Stimulated activated effector memory CD8-positive, alpha-beta T cell treated with anti-CD3 and anti-CD28 coated beads, Interleukin-12 subunit alpha, Interleukin-12 subunit beta, amount 100 ng/mL, for 72 hours (primary cell): Measurements from ENCODE around the gene CD40.
A peak's percentile ranks its signal among the peaks of the same experiment; 100 is the strongest.

Experiments used
- ATAC-seq: fragments of 150-1000 bp; cut with Tn5 transposase; 2 replicates; pipeline ENCODE4 v1.10.0; 2021
- DNase-seq, 2 donors: peaks; one replicate each; pipeline ENCODE4 v3.0.0; 2021 to 2022; ENCODE audit warnings: low spot score in 2 of 2
- H3K27ac Mint-ChIP-seq: one replicate; pipeline ENCODE4 v1.8.0; 2022; ENCODE audit warnings: mild to moderate bottlenecking, mixed read lengths
- H3K36me3 Mint-ChIP-seq: one replicate; pipeline ENCODE4 v1.8.0; 2022; ENCODE audit warnings: mild to moderate bottlenecking, mixed read lengths
- H3K4me1 Mint-ChIP-seq: one replicate; pipeline ENCODE4 v1.8.0; 2022; ENCODE audit warnings: mixed read lengths
- H3K4me3 Mint-ChIP-seq: one replicate; pipeline ENCODE4 v1.8.0; 2022; ENCODE audit warnings: mild to moderate bottlenecking, mixed read lengths
- H3K9me3 Mint-ChIP-seq: one replicate; pipeline ENCODE4 v1.8.0; 2022; ENCODE audit warnings: mixed read lengths

Gene CD40

GRCh38 chr20:46144432-46145025 lies 26.4 kb downstream of the CD40 start:
- DNase-seq (no peak), ATAC-seq (no peak)
- Mint-ChIP-seq H3K4me1 (no peaks in the 10 kb centered on the region), H3K4me3 (no peak overlapping the region), H3K9me3 (no peaks in the 10 kb centered on the region), H3K36me3 (no peaks in the 10 kb centered on the region), H3K27ac (no peak overlapping the region)

GRCh38 chr20:46145713-46146112 lies 27.6 kb downstream of the CD40 start:
- no peaks in the 10 kb centered on the region for H3K9me3 Mint-ChIP-seq
- no peak overlapping the region for H3K4me3 Mint-ChIP-seq

DNA sequence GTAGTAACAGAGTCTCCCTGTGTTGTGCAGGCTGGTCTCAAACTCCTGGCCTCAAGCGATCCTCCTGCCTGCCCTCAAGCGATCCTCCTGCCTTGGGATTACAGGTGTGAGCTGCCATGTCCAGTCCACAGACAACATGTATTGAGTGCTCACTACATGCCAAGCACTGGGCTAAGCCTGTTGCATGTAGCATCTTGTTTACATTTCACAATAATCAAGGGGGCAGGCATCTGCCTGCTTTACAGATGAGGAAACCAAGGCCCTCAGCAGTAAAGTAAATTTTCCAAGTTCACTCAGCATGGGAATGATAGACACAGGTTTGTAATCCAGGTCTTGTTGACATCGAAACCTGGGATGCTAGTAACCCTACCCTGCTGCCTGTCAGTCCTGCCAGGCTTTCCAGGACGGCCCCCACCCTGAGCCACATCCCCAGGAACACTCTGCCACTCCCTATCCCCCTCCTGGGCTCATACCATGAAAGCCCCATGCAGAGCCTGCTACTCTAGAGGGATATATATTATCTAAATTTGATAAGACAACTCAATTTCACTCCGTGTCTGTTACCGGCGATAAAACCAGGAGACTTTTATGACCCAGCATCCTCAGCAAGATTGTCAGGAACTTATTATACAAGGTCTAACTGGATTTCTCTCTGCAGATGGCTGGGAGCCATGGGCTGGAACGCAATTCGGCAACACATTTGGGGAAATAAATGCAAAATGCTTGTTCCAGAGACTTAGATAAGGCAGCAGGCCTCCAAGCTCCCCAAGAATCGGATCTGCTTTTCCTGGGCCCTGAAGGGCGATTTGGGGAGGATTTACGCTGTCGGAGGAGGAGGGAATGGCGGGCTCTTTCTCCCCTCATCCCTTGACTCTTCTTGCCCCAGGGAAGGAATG lies 30.4 kb downstream of the CD40 start:
- Mint-ChIP-seq H3K4me3 (no peak overlapping the region), H3K9me3 (no peaks in the 10 kb centered on the region), H3K4me1 (no peaks in the 10 kb centered on the region), H3K27ac (no peak overlapping the region), H3K36me3 (no peaks in the 10 kb centered on the region)
- ATAC-seq: no peak
- no peak for DNase-seq

More at GRCh38 chr20:46145713-46146112, 27.6 kb downstream of the CD40 start:
- Mint-ChIP-seq H3K36me3 (no peaks in the 10 kb centered on the region), H3K27ac (no peak overlapping the region), H3K4me1 (no peaks in the 10 kb centered on the region)
- no peak for ATAC-seq
- no peak for DNase-seq

DNA sequence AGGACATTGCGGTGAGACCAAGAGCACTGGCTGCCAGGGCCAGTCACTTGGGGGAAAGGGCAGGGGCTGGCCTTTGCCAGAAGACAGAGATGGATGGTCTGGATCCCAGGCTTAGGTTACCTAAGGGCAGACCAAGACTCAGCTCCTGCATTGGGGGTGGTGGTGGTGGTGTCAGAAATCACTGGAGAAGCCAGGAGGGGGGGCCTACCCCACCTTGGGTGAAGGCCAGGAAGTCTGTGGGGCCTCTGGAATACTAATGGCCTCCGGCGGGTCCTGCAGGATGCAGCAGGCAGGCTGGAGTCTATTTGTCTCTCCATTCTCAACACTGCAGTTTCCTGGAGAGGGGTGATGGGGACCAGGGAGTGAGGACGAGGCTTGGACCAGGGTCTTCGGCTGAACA lies 32.8 kb downstream of the CD40 start:
- no peaks in the 10 kb centered on the region for H3K4me1 Mint-ChIP-seq
- ATAC-seq: no peak
- no peaks in the 10 kb centered on the region for H3K9me3 Mint-ChIP-seq
- H3K36me3 Mint-ChIP-seq: no peaks in the 10 kb centered on the region
- H3K27ac Mint-ChIP-seq: no peak overlapping the region
- DNase-seq: no peak
- no peak overlapping the region for H3K4me3 Mint-ChIP-seq

- peak; percentile 24 for ATAC-seq
- H3K9me3 Mint-ChIP-seq: no peaks in the 10 kb centered on the region
- H3K27ac Mint-ChIP-seq: no peak overlapping the region
- no peak for DNase-seq
- H3K36me3 Mint-ChIP-seq: no peaks in the 10 kb centered on the region
- H3K4me3 Mint-ChIP-seq: no peak overlapping the region
- H3K4me1 Mint-ChIP-seq: no peaks in the 10 kb centered on the region
These were observed 33.8 kb downstream of the CD40 start for GRCh38 chr20:46151936-46152335.

GRCh38 chr20:46152824-46153586 lies 34.9 kb downstream of the CD40 start:
- Mint-ChIP-seq H3K4me3 (no peak overlapping the region), H3K9me3 (no peaks in the 10 kb centered on the region), H3K4me1 (no peaks in the 10 kb centered on the region), H3K36me3 (no peaks in the 10 kb centered on the region), H3K27ac (no peak overlapping the region)
- ATAC-seq (no peak), DNase-seq (no peak)

DNA sequence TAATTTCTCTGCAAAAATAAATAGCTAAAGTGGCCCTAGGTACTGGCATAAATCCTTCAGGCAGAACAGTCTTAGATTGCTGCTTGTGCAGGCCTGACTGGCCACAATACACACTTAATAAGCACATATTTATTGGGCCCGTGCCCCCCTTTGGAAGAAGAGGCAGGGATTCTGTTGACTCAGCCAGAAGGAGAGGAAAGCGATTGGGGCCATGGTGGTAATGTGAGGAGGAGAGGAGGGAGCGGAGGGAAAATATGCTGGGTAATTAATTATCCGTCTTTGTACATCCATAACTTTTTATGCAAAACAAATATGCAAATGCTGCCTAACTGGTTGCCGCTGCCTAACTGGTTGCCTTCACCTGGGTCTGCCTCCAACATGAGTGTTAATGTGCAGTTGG lies 36.2 kb downstream of the CD40 start:
- ATAC-seq (no peak), DNase-seq (no peak)
- no peak overlapping the region for H3K27ac Mint-ChIP-seq
- no peak overlapping the region for H3K4me3 Mint-ChIP-seq
- no peaks in the 10 kb centered on the region for H3K36me3 Mint-ChIP-seq
- no peaks in the 10 kb centered on the region for H3K4me1 Mint-ChIP-seq
- no peaks in the 10 kb centered on the region for H3K9me3 Mint-ChIP-seq

DNA sequence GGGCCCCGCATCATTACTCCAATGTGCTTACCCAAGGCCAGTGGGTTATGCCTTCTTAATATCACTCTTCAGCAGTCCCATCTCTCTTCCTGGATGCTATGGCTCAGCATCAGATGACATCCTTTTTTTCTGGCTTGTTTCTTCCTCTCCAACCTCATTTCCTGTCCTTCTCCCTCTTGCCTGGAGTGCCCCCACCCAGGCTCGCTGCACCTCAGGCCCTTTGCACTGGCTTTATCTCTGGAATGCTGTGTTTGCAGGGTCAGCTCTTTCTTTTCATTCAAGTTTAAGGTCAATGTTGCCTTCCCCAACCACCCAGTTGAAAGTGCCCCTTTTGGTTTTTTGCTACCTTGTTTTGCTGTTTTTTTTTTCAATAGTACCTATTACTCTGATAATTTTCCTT lies 36.7 kb downstream of the CD40 start:
- Mint-ChIP-seq H3K4me3 (no peak overlapping the region), H3K9me3 (no peaks in the 10 kb centered on the region), H3K36me3 (no peaks in the 10 kb centered on the region), H3K4me1 (no peaks in the 10 kb centered on the region), H3K27ac (no peak overlapping the region)
- no peak for ATAC-seq
- DNase-seq: no peak

DNA sequence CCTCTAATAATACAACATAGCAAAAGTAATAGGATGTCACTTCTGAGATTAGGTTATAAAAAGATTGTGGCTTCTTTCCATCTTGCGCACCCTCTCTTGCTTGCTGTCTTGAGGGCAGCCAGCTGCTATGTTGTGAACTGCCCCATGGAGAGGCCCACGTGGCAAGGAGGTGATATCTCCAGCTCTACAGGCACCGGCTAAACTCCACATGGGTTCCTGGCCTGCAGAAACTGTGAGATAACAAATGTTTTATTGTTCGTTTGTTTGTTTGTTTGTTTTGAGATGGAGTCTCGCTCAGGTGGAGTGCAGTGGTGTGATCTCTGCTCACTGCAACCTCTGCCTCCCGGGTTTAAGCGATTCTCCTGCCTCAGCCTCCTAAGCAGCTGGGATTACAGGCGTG lies 38.0 kb downstream of the CD40 start:
- Mint-ChIP-seq H3K4me1 (no peaks in the 10 kb centered on the region), H3K36me3 (no peaks in the 10 kb centered on the region), H3K27ac (no peak overlapping the region), H3K9me3 (no peaks in the 10 kb centered on the region), H3K4me3 (no peak overlapping the region)
- ATAC-seq (no peak), DNase-seq (no peak)

DNA sequence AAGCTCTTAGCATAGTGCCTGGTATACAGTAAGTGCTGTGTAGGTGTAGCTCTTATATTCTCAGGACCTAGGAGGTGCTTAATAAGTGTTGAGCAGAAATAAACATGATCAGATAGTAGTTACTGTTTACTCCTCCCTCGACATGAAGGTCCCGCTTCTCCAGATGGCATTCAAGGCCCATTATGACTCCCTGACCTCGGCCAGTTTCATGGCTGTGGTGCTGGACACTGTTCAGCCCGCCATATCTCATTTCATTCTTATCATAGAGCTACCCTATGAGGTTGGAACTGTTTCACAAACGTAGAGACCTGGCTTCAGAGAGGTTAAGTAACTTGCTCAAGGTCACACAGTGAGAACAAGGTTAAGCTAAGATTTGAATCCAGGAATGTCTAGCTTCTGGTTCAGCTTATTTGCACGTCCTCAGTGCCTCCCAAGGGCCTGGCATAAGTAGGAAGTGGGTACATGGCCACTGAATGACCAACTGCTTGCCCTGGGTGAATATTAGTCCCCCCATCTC lies 39.0 kb downstream of the CD40 start:
- H3K4me1 Mint-ChIP-seq: no peaks in the 10 kb centered on the region
- no peaks in the 10 kb centered on the region for H3K36me3 Mint-ChIP-seq
- H3K9me3 Mint-ChIP-seq: no peaks in the 10 kb centered on the region
- ATAC-seq: no peak
- H3K27ac Mint-ChIP-seq: no peak overlapping the region
- H3K4me3 Mint-ChIP-seq: no peak overlapping the region
- DNase-seq: no peak

GRCh38 chr20:46157625-46158024 lies 39.5 kb downstream of the CD40 start:
- Mint-ChIP-seq H3K9me3 (no peaks in the 10 kb centered on the region), H3K27ac (no peak overlapping the region), H3K36me3 (no peaks in the 10 kb centered on the region), H3K4me1 (no peaks in the 10 kb centered on the region), H3K4me3 (no peak overlapping the region)
- ATAC-seq: no peak
- no peak for DNase-seq

GRCh38 chr20:46158476-46158987 lies 40.4 kb downstream of the CD40 start:
- no peak for DNase-seq
- no peak for ATAC-seq
- Mint-ChIP-seq H3K27ac (no peak overlapping the region), H3K36me3 (no peaks in the 10 kb centered on the region), H3K4me3 (no peak overlapping the region), H3K4me1 (no peaks in the 10 kb centered on the region), H3K9me3 (no peaks in the 10 kb centered on the region)

GRCh38 chr20:46159101-46159897 lies 41.2 kb downstream of the CD40 start:
- no peak for DNase-seq
- no peak overlapping the region for H3K4me3 Mint-ChIP-seq
- peak; percentile 61 for ATAC-seq
- H3K27ac Mint-ChIP-seq: no peak overlapping the region
- H3K9me3 Mint-ChIP-seq: no peaks in the 10 kb centered on the region
- H3K36me3 Mint-ChIP-seq: no peaks in the 10 kb centered on the region
- no peaks in the 10 kb centered on the region for H3K4me1 Mint-ChIP-seq

- Mint-ChIP-seq H3K27ac (no peak overlapping the region), H3K36me3 (no peaks in the 10 kb centered on the region), H3K4me3 (no peak overlapping the region), H3K4me1 (no peaks in the 10 kb centered on the region), H3K9me3 (no peaks in the 10 kb centered on the region)
- ATAC-seq (no peak), DNase-seq (no peak)
These were observed 42.5 kb downstream of the CD40 start for GRCh38 chr20:46160661-46161060.

DNA sequence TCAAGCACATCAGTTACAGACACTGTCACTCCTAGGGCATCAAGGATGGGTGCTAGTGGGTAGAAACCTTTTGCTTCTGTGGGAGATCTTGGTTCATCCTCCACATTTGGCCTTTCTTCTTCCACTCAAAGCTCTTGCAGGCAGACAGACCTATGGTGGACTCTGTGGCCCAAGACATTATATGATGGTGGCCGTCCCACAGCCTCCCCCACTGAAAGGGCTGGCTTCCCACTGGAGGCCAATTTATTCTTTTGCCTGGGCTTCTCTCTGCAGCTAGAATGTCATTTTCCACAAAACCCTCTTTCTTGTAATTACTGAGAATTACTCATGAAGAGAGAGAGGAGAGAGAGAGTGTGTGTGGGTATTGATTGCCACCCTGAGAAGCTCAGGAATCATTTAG lies 43.8 kb downstream of the CD40 start:
- Mint-ChIP-seq H3K4me1 (no peaks in the 10 kb centered on the region), H3K27ac (no peak overlapping the region), H3K36me3 (no peaks in the 10 kb centered on the region), H3K4me3 (no peak overlapping the region), H3K9me3 (no peaks in the 10 kb centered on the region)
- ATAC-seq: no peak
- DNase-seq: no peak
